HepG2 (cell line): Measurements from ENCODE around the gene ZNF444. TPM values are rescaled to one million over a fixed set of nuclear protein-coding genes. Genes with fewer than 3 reads are reported as not detected.

Source experiments
- AGO2 ChIP-seq: fragments of 200-400 bp; formaldehyde crosslinking; optimal IDR thresholded peaks from 2 replicates; pipeline ENCODE3; 2017; ENCODE audit warnings: mild to moderate bottlenecking, low read depth, low read length, moderate library complexity
- AKAP8 ChIP-seq: sonication (generic); formaldehyde crosslinking; IDR thresholded peaks from 2 replicates; pipeline ENCODE4 v1.5.1; 2020; ENCODE audit warnings: mild to moderate bottlenecking, missing genetic modification reagents
- ARID5B ChIP-seq: IDR thresholded peaks from 2 replicates; pipeline ENCODE4 v1.4.0; 2020; ENCODE audit warnings: mild to moderate bottlenecking, missing genetic modification reagents
- DDIT3 ChIP-seq: sonication (generic); formaldehyde crosslinking; IDR thresholded peaks from 2 replicates; pipeline ENCODE4 v1.4.0; 2020; ENCODE audit warnings: mild to moderate bottlenecking, missing genetic modification reagents
- KAT8 ChIP-seq: IDR thresholded peaks from 2 replicates; pipeline ENCODE4 v1.6.1; 2016; ENCODE audit warnings: missing genetic modification reagents, missing compliant biosample characterization
- KMT2B ChIP-seq: IDR thresholded peaks from 2 replicates; pipeline ENCODE4 v1.6.1; 2016; ENCODE audit warnings: missing genetic modification reagents, missing compliant biosample characterization
- NFYB ChIP-seq: sonication (generic); formaldehyde crosslinking; IDR thresholded peaks from 2 replicates; pipeline ENCODE4 v1.4.0; 2020; ENCODE audit warnings: missing genetic modification reagents
- PRDM15 ChIP-seq: sonication (generic); formaldehyde crosslinking; IDR thresholded peaks from 2 replicates; pipeline ENCODE4 v1.4.0; 2020; ENCODE audit warnings: missing genetic modification reagents
- SIN3B ChIP-seq: fragments of 150-350 bp; IDR thresholded peaks from 2 replicates; pipeline ENCODE4 v1.6.1; 2014; ENCODE audit warnings: low read length
- THAP9 ChIP-seq: sonication (generic); formaldehyde crosslinking; IDR thresholded peaks from 2 replicates; pipeline ENCODE4; 2020; ENCODE audit warnings: missing genetic modification reagents, mild to moderate bottlenecking, borderline replicate concordance
- ZBTB34 ChIP-seq: sonication (generic); formaldehyde crosslinking; IDR thresholded peaks from 2 replicates; pipeline ENCODE4 v1.8.0; 2022; ENCODE audit warnings: mild to moderate bottlenecking, missing genetic modification reagents
- ZNF224 ChIP-seq: sonication (generic); formaldehyde crosslinking; IDR thresholded peaks from 2 replicates; pipeline ENCODE4 v1.5.0; 2020; ENCODE audit warnings: mild to moderate bottlenecking, missing genetic modification reagents
- ZNF235 ChIP-seq: sonication (generic); formaldehyde crosslinking; IDR thresholded peaks from 2 replicates; pipeline ENCODE4 v1.8.1; 2023; ENCODE audit warnings: mild to moderate bottlenecking, missing genetic modification reagents, borderline replicate concordance
- ZNF260 ChIP-seq: sonication (generic); formaldehyde crosslinking; IDR thresholded peaks from 2 replicates; pipeline ENCODE4 v1.4.0; 2020; ENCODE audit warnings: missing genetic modification reagents, low read depth, mild to moderate bottlenecking, borderline replicate concordance
- ZNF547 ChIP-seq: sonication (generic); formaldehyde crosslinking; IDR thresholded peaks from 2 replicates; pipeline ENCODE4 v1.5.1; 2020; ENCODE audit warnings: mild to moderate bottlenecking, missing genetic modification reagents
- ZNF572 ChIP-seq: sonication (generic); formaldehyde crosslinking; IDR thresholded peaks from 2 replicates; pipeline ENCODE4 v1.5.1; 2020; ENCODE audit warnings: mild to moderate bottlenecking, missing genetic modification reagents
- ZNF780A ChIP-seq: sonication (generic); formaldehyde crosslinking; IDR thresholded peaks from 2 replicates; pipeline ENCODE4 v1.8.0; 2022; ENCODE audit warnings: mild to moderate bottlenecking, missing genetic modification reagents, moderate library complexity
- polyA plus RNA-seq, 8 experiments: library from polyadenylated mRNA; depleted of rRNA in 3 of 8; stranded (reverse) in 7 of 8; unstranded in 1 of 8; fragments of >200 nt; fragmentation: Illumina TruSeq in 4 of 8; extraction: Trizol in 4 of 8; gene quantifications; 2 replicates each; pipeline versions ENCODE4 v1.2.1 to v1.2.3, GENCODE V29; 2011 to 2016; ENCODE audit warnings: low read depth in 4 of 8, missing spikeins in 1 of 8, mixed read lengths in 1 of 8; ENCODE audit not compliant: insufficient read depth in 1 of 8
- total RNA-seq, 5 experiments: library from RNA; depleted of rRNA; stranded (reverse); fragments of >200 nt; fragmentation: Illumina TruSeq; extraction: Trizol; gene quantifications; 2 replicates each; pipeline ENCODE4 v1.2.3, GENCODE V29; 2016; ENCODE audit warnings: low read depth in 1 of 5

ZNF444 gene
- total and polyA plus RNA-seq, 2 of the 13 experiments (the other 11 are each of a cell fraction or from before 2014, with no cell fraction given), result 27.4 to 30.3 TPM

- no peak for TF ChIP-seq PRDM15 (CRISPR knock-in tag)
- TF ChIP-seq KMT2B (CRISPR knock-in tag), result no peak
- TF ChIP-seq AKAP8 (CRISPR knock-in tag), result no peak
- TF ChIP-seq AGO2, result no peak
- TF ChIP-seq ZNF224 (CRISPR knock-in tag), result no peak
- TF ChIP-seq ZNF235 (CRISPR knock-in tag), result no peak
- no peak for TF ChIP-seq KAT8 (CRISPR knock-in tag)
- TF ChIP-seq SIN3B, result no peak
- no peak for TF ChIP-seq DDIT3 (CRISPR knock-in tag)
- TF ChIP-seq ZNF572 (CRISPR knock-in tag), result peak; percentile 86; the same call in 1 of the 2 replicates
- 0 out of 2 replicates have a peak, but pooled peaks have one; percentile 14 for TF ChIP-seq NFYB
- no peak; the same call in 1 of the 2 replicates for TF ChIP-seq ARID5B (CRISPR knock-in tag)
- TF ChIP-seq ZBTB34 (CRISPR knock-in tag), result 0 out of 2 replicates have a peak, but pooled peaks have one; percentile 54
- no peak for TF ChIP-seq ZNF260
- no peak for TF ChIP-seq ZNF547 (CRISPR knock-in tag)
- TF ChIP-seq ZNF780A (CRISPR knock-in tag), result no peak
- TF ChIP-seq THAP9, result peak; percentile 27; the same call in 1 of the 2 replicates
Observed at GRCh38 chr19:56142897-56143434, 1.9 kb downstream of the ZNF444 start (continued).
